GM12865 (cell line): ENCODE data around the gene USP8.

Source experiments
- DNase-seq: peaks from one replicate; pipeline ENCODE4 v3.0.0; 2010; ENCODE audit warnings: low read depth
- H3K4me3 ChIP-seq: 2 replicates; pipeline ENCODE4 v1.5.1; 2011; ENCODE audit warnings: mild to moderate bottlenecking, low read depth, low read length, control low read depth
- CTCF ChIP-seq: IDR thresholded peaks from 2 replicates; pipeline ENCODE4 v1.5.1; 2011; ENCODE audit warnings: low read length, control low read depth, low read depth, inconsistent platforms; ENCODE audit not compliant: insufficient read depth; ENCODE audit errors: missing control alignments

USP8 gene

GRCh38 chr15:50552238-50552637, 128.0 kb downstream of the USP8 start:
- no peak for TF ChIP-seq CTCF
- H3K4me3 ChIP-seq = no peak overlapping the region
- peak; percentile 17 for DNase-seq

GRCh38 chr15:50556642-50557371, 132.6 kb downstream of the USP8 start:
- no peak overlapping the region for H3K4me3 ChIP-seq
- no peak for TF ChIP-seq CTCF
- no peak for DNase-seq

GRCh38 chr15:50558012-50558411, 133.8 kb downstream of the USP8 start:
- peak; percentile 27 for DNase-seq
- no peak overlapping the region for H3K4me3 ChIP-seq
- no peak for TF ChIP-seq CTCF

GRCh38 chr15:50562735-50563640, 138.8 kb downstream of the USP8 start:
- DNase-seq = no peak
- no peak for TF ChIP-seq CTCF
- no peak overlapping the region for H3K4me3 ChIP-seq

- TF ChIP-seq CTCF = no peak
- no peak overlapping the region for H3K4me3 ChIP-seq
- DNase-seq = no peak
These were observed 139.6 kb downstream of the USP8 start for GRCh38 chr15:50563756-50564155.
